Esophagus muscularis mucosa (tissue), 4 donors: ENCODE measurements around the gene POFUT1.

Experiments used
- CTCF ChIP-seq, 3 experiments: fragments of 200-600 bp in 2 of 3; fragments of 450-650 bp in 1 of 3; sonication (generic) in 2 of 3; IDR thresholded peaks; one replicate each; pipeline ENCODE4 v1.5.1; 2017 to 2019; ENCODE audit warnings: antibody characterized with exemption in 3 of 3, mild to moderate bottlenecking in 2 of 3, moderate library complexity in 1 of 3
- EP300 ChIP-seq: sonication (generic); formaldehyde crosslinking; IDR thresholded peaks from one replicate; pipeline ENCODE4 v1.6.1; 2017; ENCODE audit warnings: antibody characterized with exemption
- POLR2A ChIP-seq: fragments of 450-650 bp; IDR thresholded peaks from one replicate; pipeline ENCODE4 v1.6.1; 2017; ENCODE audit warnings: antibody characterized with exemption, moderate library complexity, mild to moderate bottlenecking, low read depth
- POLR2AphosphoS5 ChIP-seq, 2 donors: sonication (generic); formaldehyde crosslinking; IDR thresholded peaks; one replicate each; pipeline ENCODE4 v1.6.1; 2017; ENCODE audit warnings: antibody characterized with exemption in 2 of 2

DNA sequence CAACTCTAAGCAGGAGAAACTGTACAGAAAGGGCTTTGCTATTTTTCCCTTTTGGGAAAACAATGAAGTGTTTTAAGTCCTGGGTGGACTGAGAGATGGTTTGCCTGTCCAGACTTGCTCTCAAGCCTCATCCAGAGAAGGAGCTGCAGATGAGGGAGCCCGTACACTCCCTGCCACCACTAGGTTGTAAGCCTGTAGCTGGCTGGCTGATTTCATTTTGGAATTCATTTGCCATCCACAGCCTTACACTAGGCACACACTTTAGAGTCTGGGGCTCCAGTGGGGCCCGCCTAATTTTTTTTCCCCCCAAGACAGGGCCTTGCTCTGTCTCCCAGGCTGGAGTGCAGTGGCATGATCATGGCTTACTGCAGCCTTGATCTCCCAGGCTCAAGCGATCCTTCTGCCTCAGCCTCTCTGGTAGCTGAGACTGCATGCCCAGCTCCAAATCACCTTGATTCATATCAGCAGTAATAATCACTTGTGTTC is 28.4 kb downstream of the POFUT1 start:
- TF ChIP-seq CTCF (IDR thresholded peaks at IDR 0.05) (no peak), POLR2AphosphoS5 (IDR thresholded peaks at IDR 0.05) (no peak), EP300 (no peak), POLR2A (no peak)
